ENCODE results near the gene RTN4RL1.
"Not testable (repeated sequence)": the region's sequence is repeated elsewhere in the genome, so short reads cannot be mapped to it uniquely, and the experiment has no call there.

DNA sequence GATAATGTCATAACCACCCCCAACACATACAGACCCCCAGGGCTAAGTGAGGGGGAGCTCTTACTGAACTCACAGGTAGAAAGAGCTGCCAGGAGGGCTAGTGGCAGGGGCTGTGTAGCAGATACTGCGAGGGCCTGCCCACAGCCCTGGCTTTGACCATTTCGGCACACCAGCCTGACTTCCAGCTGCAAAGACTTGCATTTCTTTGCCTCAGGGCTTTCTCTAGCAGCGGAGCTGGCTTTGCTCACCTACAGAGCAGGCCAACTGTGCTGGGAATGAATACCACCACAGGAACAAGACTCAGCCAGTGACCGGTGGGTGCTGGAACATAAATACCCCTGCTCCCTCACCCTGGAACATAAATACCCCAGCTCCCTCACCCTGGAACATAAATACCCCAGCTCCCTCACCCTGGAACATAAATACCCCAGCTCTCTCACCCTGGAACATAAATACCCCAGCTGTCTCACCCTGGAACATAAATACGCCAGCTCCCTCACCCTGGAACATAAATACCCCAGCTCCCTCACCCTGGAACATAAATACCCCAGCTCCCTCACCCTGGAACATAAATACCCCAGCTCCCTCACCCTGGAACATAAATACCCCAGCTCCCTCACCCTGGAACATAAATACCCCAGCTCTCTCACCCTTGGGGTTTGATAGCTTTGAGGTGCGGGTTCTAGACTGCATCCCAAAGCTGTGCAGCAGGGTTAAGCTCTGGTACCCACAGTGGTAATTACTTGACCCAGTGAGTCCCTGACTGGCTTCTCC is 11.7 kb downstream of the RTN4RL1 start:
- not testable (repeated sequence) for TF ChIP-seq EZH2phosphoT487 (IDR thresholded peaks at IDR 0.05; ENCODE audit: borderline replicate concordance)
- TF ChIP-seq, protein P1, sequence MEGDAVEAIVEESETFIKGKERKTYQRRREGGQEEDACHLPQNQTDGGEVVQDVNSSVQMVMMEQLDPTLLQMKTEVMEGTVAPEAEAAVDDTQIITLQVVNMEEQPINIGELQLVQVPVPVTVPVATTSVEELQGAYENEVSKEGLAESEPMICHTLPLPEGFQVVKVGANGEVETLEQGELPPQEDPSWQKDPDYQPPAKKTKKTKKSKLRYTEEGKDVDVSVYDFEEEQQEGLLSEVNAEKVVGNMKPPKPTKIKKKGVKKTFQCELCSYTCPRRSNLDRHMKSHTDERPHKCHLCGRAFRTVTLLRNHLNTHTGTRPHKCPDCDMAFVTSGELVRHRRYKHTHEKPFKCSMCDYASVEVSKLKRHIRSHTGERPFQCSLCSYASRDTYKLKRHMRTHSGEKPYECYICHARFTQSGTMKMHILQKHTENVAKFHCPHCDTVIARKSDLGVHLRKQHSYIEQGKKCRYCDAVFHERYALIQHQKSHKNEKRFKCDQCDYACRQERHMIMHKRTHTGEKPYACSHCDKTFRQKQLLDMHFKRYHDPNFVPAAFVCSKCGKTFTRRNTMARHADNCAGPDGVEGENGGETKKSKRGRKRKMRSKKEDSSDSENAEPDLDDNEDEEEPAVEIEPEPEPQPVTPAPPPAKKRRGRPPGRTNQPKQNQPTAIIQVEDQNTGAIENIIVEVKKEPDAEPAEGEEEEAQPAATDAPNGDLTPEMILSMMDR (conservative IDR thresholded peaks at IDR 0.05; ENCODE audit: low read length), result not testable (repeated sequence)

Measured in Loucy (cell line).